Breast epithelium (tissue), 4 donors: Measurements from ENCODE around the gene HSPA2. TPM values are rescaled to one million over a fixed set of nuclear protein-coding genes. Genes with fewer than 3 reads are reported as not detected.
"Not testable (repeated sequence)": the region's sequence is repeated elsewhere in the genome, so short reads cannot be mapped to it uniquely, and the experiment has no call there.

Experiments
- DNase-seq, 2 donors: peaks; one replicate each; pipeline ENCODE4 v3.0.0-alpha.2; 2019; ENCODE audit warnings: low spot score in 2 of 2
- H3K27ac ChIP-seq, 2 donors: fragments of 200-600 bp; sonication (generic) in 1 of 2; one replicate each; pipeline ENCODE4 v1.5.1; 2016 to 2019; ENCODE audit warnings: mild to moderate bottlenecking in 1 of 2
- H3K27me3 ChIP-seq, 2 donors: fragments of 200-600 bp; sonication (generic) in 1 of 2; one replicate each; pipeline versions ENCODE4 v1.5.1 to v1.6.0; 2017 to 2019; ENCODE audit warnings: control low read depth in 1 of 2, mild to moderate bottlenecking in 1 of 2
- H3K36me3 ChIP-seq: fragments of 200-600 bp; one replicate; pipeline ENCODE4 v1.5.1; 2019
- H3K4me1 ChIP-seq, 2 donors: fragments of 200-600 bp; sonication (generic); one replicate each; pipeline ENCODE4 v1.5.1; 2016 to 2019; ENCODE audit warnings: control low read depth in 1 of 2
- H3K4me3 ChIP-seq, 3 donors: fragments of 200-600 bp; sonication (generic); 1 replicate in 2 of 3; 2 replicates in 1 of 3; pipeline ENCODE4 v1.5.1; 2016 to 2019; ENCODE audit warnings: mild to moderate bottlenecking in 3 of 3, moderate library complexity in 2 of 3
- H3K9me3 ChIP-seq, 2 donors: fragments of 200-600 bp; sonication (generic) in 1 of 2; one replicate each; pipeline ENCODE4 v1.5.1; 2016 to 2019; ENCODE audit warnings: control low read depth in 1 of 2
- POLR2A ChIP-seq: fragments of 450-650 bp; IDR thresholded peaks from one replicate; pipeline ENCODE4 v1.6.1; 2016; ENCODE audit warnings: antibody characterized with exemption, mild to moderate bottlenecking, moderate library complexity
- POLR2AphosphoS5 ChIP-seq, 3 donors: sonication (generic); formaldehyde crosslinking; IDR thresholded peaks; one replicate each; pipeline ENCODE4 v1.6.1; 2017; ENCODE audit warnings: antibody characterized with exemption in 3 of 3
- intact Hi-C: fragments of 100-400 bp; cut with DNase I; formaldehyde crosslinking; loops from one replicate; pipeline ENCODE4 v1.15.1; 2023; ENCODE audit warnings: low total_unique reads
- total RNA-seq, 3 donors: library from RNA; depleted of rRNA; stranded (reverse); fragments of >200 nt; gene quantifications; one replicate each; pipeline ENCODE4 v1.1.0, GENCODE V29; 2016
- TF ChIP-seq, protein P1 (sequence below), 3 donors: fragments of 450-650 bp; IDR thresholded peaks; one replicate each; pipeline ENCODE4 v1.5.1; 2016 to 2017; ENCODE audit warnings: antibody characterized with exemption in 3 of 3, mild to moderate bottlenecking in 3 of 3, moderate library complexity in 3 of 3

The HSPA2 gene
- total RNA-seq, 3 donors from 2014 or later: 12.2 to 33.1 (median 17.9) TPM

DNA sequence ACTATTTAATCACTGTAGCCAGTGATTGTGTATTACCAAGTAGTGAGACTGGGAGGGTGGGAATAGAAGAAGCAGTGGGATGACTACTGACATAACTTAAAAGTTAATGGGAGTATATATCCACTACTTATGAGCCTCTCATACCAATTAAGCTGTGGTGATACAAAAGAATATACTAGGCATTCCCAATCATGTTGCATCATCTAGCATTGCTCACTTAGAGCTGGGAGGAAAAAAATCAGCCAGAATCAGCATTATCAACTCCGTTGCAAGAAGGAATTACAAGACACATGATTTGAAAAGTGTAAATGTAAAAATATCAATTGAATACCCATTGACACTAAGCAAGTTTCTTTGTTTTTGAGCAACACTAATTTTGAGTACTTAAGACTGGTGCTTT is 8.5 kb downstream of the HSPA2 start:
- Histone ChIP-seq H3K27ac (no peak overlapping the region), H3K4me1 (no peaks in the 10 kb centered on the region), H3K36me3 (no peaks in the 10 kb centered on the region), H3K9me3 (no peaks in the 10 kb centered on the region), H3K4me3 (no peak overlapping the region), H3K27me3 (peaks cover 3 to 6% of the 10 kb centered on the region in 2 donors)
- TF ChIP-seq POLR2AphosphoS5 (IDR thresholded peaks at IDR 0.05) (no peak), POLR2A (no peak)
- intact Hi-C loops: no loop called here
- DNase-seq: no peak

DNA sequence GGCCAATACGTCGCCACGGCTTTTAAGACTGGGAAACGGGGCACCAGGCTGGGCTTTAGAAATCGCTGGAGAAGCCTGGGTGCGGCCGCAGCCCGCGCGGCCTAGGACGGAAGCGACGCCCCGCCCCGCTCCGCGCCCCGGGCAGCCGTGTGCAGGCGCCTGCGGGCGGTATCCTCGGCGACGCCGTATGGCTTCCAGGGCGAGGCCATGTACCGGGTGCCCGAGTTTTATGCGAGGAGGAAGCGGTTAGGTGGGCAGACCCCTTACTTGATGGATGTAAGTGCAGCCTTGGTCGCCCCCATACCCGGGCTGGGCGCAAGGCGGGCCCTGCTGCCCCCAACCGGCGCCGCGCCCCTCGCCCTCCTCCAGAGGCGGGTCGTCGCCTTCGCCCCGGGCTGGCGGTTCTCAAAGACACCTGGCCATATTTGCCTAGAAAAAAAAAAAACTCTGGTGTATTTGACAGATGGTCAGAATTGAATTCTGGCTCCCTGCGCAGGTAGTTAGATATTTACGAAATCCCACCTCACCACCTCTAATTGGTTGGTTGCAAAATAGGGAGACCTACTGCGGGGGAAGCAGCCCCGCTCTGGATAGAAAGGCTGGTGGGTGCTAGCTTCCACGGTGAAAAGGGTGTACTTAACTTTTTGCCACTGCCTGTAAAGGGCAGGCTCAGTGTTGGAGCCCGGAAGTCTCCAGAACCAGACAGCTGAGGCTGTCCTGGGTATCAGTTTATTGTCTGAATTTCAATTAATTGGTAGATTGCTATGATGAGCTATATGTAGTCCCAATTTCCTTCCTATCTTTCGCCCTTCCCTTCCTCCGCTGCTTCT is 9.5 kb downstream of the HSPA2 start, which contains the start of gene PPP1R36:
Gene PPP1R36, plus strand, starts transcription at position 171 of the 830 bp plus-strand sequence. Its CDS starts 37 bp downstream, at position 208.
- intact Hi-C loops: no loop called here
- TF ChIP-seq, protein P1, sequence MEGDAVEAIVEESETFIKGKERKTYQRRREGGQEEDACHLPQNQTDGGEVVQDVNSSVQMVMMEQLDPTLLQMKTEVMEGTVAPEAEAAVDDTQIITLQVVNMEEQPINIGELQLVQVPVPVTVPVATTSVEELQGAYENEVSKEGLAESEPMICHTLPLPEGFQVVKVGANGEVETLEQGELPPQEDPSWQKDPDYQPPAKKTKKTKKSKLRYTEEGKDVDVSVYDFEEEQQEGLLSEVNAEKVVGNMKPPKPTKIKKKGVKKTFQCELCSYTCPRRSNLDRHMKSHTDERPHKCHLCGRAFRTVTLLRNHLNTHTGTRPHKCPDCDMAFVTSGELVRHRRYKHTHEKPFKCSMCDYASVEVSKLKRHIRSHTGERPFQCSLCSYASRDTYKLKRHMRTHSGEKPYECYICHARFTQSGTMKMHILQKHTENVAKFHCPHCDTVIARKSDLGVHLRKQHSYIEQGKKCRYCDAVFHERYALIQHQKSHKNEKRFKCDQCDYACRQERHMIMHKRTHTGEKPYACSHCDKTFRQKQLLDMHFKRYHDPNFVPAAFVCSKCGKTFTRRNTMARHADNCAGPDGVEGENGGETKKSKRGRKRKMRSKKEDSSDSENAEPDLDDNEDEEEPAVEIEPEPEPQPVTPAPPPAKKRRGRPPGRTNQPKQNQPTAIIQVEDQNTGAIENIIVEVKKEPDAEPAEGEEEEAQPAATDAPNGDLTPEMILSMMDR (IDR thresholded peaks at IDR 0.05): no peak
- no peak for TF ChIP-seq POLR2A
- no peak for DNase-seq
- Histone ChIP-seq H3K27ac (peak within 1 kb of the TSS in 1 of 2 donors; percentile 42), H3K9me3 (no peaks in the 10 kb centered on the region), H3K27me3 (peaks cover 3 to 6% of the 10 kb centered on the region in 2 donors), H3K36me3 (no peaks in the 10 kb centered on the region), H3K4me3 (peak within 1 kb of the TSS; percentile 33 to 70 (median 51)), H3K4me1 (no peaks in the 10 kb centered on the region)

DNA sequence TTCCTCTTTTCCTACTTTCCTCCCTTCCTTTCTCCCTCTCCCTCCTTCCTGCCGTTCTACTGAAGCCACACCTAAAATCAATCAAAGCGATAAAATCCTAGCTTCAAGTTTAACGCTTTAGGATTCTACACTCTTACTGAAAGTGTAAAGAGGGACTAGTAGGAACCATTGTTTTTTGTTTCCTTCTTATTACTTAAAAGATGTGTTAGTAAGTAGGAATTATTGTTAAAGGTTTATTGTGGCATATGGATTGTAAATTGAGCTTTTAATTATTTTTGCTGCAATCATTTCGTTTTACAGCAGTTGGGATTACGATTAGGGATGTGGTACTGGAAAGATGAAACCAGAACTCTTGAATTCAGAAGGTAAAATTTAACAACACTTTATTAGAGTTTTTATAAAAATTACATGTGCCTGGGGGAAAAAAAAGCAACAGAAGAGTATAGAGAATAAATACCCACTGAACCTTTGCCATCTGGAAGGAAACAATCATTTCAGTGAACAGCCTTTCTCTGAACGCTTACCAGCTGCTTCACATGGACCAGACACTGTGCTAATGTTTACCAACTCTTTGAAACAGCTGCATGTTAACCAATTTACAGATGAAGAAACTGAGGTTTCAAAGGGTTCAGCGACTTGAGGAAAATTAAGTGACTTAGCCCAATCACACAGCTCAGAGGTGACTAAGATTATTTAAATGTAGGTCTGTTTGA is 10.2 kb downstream of the HSPA2 start:
- Histone ChIP-seq H3K4me3 (no peak overlapping the region), H3K9me3 (no peaks in the 10 kb centered on the region), H3K27me3 (peaks cover 3 to 6% of the 10 kb centered on the region in 2 donors), H3K27ac (no peak overlapping the region), H3K36me3 (no peaks in the 10 kb centered on the region), H3K4me1 (no peaks in the 10 kb centered on the region)
- TF ChIP-seq, protein P1 (IDR thresholded peaks at IDR 0.05): no peak
- no peak for TF ChIP-seq POLR2AphosphoS5 (IDR thresholded peaks at IDR 0.05)
- no peak for TF ChIP-seq POLR2A
- no peak for DNase-seq
- intact Hi-C loops: no loop called here

DNA sequence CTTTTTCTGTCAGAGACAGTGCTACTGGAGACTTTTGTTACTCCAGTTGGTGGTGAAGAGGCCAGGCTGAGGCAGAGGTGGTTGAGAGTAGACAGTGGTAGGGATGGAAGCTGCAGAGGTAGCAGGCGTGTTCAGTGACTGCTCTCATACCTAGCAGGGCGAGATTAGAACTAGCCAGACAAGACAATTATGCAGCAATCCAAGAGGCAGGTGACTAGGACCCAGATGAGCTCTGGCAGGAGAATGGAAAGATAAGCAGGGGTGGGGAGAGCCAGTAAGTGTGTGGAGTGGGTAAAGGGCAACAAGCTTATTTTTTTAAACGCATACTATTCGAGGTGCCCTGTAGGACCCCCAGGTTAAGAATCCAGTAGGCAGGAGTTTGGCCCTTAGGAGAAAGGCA is 14.0 kb downstream of the HSPA2 start:
- H3K27ac ChIP-seq: no peak overlapping the region
- no peak overlapping the region for H3K4me3 ChIP-seq
- peaks cover 3 to 5% of the 10 kb centered on the region in 2 donors for H3K27me3 ChIP-seq
- H3K9me3 ChIP-seq: no peaks in the 10 kb centered on the region
- DNase-seq: no peak
- H3K4me1 ChIP-seq: no peaks in the 10 kb centered on the region
- no peaks in the 10 kb centered on the region for H3K36me3 ChIP-seq
- intact Hi-C loops: no loop called here
- no peak for TF ChIP-seq POLR2A
- TF ChIP-seq, protein P1 (IDR thresholded peaks at IDR 0.05): no peak
- TF ChIP-seq POLR2AphosphoS5 (IDR thresholded peaks at IDR 0.05): no peak

DNA sequence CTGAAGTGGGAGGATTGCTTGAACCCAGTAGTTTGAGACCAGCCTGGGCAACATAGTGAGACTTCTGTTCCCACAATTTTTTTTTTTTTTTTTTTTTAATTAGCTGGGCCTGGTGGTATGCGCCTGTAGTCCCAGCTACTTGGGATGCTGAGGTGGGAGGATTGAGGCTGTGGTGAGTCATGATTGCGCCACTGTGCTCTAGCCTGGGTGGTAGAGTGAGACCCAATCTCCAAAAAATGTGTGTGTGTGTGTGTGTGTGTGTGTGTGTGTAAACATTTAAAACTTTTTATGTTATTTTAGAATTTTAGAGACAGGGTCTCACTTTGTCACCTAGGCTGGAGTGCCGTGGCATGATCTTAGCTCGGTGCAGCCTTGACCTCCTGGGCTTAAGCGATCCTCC is 16.0 kb downstream of the HSPA2 start:
- no peak for DNase-seq
- TF ChIP-seq POLR2A (no peak), POLR2AphosphoS5 (IDR thresholded peaks at IDR 0.05) (no peak)
- TF ChIP-seq, protein P1 (IDR thresholded peaks at IDR 0.05): no peak
- H3K4me3 ChIP-seq: no peak overlapping the region
- no peak overlapping the region for H3K27ac ChIP-seq
- intact Hi-C loops: no loop called here
- H3K4me1 ChIP-seq: no peaks in the 10 kb centered on the region
- H3K9me3 ChIP-seq: no peaks in the 10 kb centered on the region
- H3K36me3 ChIP-seq: no peaks in the 10 kb centered on the region
- no peaks in the 10 kb centered on the region for H3K27me3 ChIP-seq

DNA sequence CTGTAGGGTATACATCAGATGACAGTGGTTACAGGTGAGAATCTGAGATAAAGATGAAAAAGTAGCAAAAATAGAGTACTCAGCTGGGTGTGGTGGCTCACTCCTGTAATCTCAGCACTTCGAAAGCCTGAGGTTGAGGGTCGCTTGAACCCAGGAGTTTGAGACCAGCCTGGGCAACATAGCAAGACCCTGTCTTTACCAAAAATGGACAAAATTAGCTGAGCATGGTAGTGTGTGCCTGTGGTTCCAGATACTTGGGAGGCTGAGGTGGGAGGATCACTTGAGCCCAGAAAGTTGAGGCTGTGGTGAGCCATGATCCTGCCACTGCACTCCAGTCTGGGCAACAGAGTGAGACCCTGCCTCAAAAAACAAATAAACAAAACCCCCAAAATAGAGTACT is 17.7 kb downstream of the HSPA2 start:
- intact Hi-C loops, DNase-seq, H3K27me3 ChIP-seq, H3K27ac ChIP-seq, H3K4me3 ChIP-seq, H3K4me1 ChIP-seq, H3K9me3 ChIP-seq, H3K36me3 ChIP-seq: not testable (repeated sequence)
